ENCODE data around the gene PSG2.
"Not testable (repeated sequence)": the region's sequence is repeated elsewhere in the genome, so short reads cannot be mapped to it uniquely, and the experiment has no call there.

Gene PSG2

DNA sequence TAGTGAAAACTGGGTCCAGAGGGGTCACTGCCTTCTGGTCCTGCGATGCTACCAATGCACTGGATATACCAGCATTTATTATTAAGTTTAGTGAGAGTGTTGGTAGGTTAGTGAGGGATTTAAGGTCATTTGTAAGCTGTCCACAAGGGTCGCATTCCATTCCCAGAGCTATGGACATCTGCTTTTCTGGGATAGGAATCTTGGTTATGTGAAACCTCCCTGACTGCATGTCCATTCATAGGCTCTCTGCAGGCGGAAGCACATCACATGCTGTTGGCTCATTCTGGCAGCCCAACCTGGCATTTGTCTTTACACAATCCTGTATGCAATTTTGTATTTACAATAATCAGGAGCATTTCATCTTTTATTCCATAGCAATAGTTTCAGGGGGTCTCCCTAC, 21.2 kb downstream of the PSG2 start:
- H3K9ac ChIP-seq (ENCODE audit: low read depth, low read length); H3K27me3 ChIP-seq (ENCODE audit: control insufficient read depth, insufficient read depth, low read length); H3K4me3 ChIP-seq (ENCODE audit: low read depth, low read length); H3K36me3 ChIP-seq (ENCODE audit: control insufficient read depth, insufficient read depth, low read length); H3K4me1 ChIP-seq (ENCODE audit: control insufficient read depth, insufficient read depth, low read length); H3K9me3 ChIP-seq (ENCODE audit: control insufficient read depth, insufficient read depth, low read length): not testable (repeated sequence)

DNA sequence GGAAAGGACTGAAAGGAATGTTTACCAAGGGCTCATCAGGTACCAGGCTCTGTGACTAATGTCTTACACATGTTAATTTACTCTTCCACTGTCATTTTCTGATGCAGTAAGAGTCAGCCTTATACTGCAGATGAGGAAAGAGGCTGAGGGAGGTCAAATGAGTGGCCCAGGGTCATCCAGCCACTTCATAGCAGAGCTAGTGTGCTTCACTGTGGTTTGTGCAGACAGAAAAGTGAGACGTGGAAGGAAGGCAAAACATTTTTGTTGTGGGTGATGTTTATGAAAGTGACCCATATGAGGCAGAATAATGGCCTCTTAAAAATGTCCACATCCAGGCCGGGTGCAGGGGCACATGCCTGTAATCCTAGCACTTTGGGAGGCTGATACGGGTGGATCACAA, 22.2 kb downstream of the PSG2 start:
- not testable (repeated sequence) for H3K9me3 ChIP-seq (ENCODE audit: control insufficient read depth, insufficient read depth, low read length); H3K36me3 ChIP-seq (ENCODE audit: control insufficient read depth, insufficient read depth, low read length); H3K4me1 ChIP-seq (ENCODE audit: control insufficient read depth, insufficient read depth, low read length); H3K9ac ChIP-seq (ENCODE audit: low read depth, low read length); H3K4me3 ChIP-seq (ENCODE audit: low read depth, low read length); H3K27me3 ChIP-seq (ENCODE audit: control insufficient read depth, insufficient read depth, low read length)

DNA sequence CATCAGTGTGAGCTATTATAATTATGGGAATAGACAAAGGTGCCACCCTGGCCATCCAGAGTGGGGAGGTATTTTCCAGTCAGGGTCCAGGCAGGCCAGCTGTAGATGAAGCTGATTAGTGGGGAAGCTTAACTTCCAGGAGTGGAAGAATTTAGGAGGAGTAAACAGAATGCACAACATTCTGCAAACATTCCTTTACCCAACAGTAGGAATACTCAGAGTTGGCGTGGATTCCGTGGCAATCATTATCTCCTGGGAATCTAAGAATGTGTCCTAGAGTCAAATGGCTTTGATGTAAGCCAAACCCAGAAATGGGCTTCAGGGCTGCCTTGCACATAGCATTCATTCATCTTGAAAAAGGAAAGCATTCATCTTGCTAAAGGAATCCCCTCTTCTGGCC, 23.0 kb downstream of the PSG2 start:
- not testable (repeated sequence) for H3K36me3 ChIP-seq (ENCODE audit: control insufficient read depth, insufficient read depth, low read length); H3K27me3 ChIP-seq (ENCODE audit: control insufficient read depth, insufficient read depth, low read length); H3K4me1 ChIP-seq (ENCODE audit: control insufficient read depth, insufficient read depth, low read length); H3K9ac ChIP-seq (ENCODE audit: low read depth, low read length); H3K9me3 ChIP-seq (ENCODE audit: control insufficient read depth, insufficient read depth, low read length); H3K4me3 ChIP-seq (ENCODE audit: low read depth, low read length)

DNA sequence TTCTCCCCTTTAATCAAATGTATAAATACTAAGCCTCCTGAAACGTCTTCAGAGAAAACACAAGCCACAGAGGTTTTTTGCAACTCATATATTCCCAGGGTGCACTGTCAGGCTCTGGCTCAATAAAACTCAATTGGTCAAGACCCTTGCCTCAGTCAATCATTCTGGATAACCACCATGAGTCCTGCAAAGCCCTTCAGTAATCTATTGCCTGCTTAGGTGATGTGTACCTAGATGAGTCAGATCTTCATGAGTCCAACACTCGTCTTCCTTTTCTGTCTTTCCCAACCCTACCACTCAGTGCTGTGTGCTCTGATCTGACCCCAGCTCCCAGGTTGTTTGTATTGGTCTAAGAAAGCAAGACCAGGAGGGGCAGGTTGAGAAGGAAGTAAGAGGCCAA, 24.1 kb downstream of the PSG2 start:
- not testable (repeated sequence) for H3K9ac ChIP-seq (ENCODE audit: low read depth, low read length); H3K27me3 ChIP-seq (ENCODE audit: control insufficient read depth, insufficient read depth, low read length); H3K4me1 ChIP-seq (ENCODE audit: control insufficient read depth, insufficient read depth, low read length); H3K36me3 ChIP-seq (ENCODE audit: control insufficient read depth, insufficient read depth, low read length); H3K4me3 ChIP-seq (ENCODE audit: low read depth, low read length); H3K9me3 ChIP-seq (ENCODE audit: control insufficient read depth, insufficient read depth, low read length)

DNA sequence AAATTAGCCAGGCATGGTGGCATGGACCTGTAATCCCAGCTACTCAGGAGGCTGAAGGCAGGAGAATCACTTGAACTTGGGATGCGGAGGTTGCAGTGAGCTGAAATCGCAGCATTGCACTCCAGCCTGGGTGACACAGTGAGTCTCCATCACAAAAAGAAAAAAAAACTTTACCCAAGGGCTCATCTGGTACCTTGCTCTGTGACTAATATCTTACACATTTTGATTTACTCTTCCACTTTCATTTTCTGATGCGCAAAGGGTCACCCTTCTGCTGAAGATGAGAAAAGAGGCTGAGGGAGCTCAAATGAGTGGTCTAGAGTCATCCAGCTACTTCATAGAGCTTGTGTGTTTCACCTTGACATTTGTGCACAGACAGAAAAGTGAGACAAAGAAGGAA, 34.5 kb downstream of the PSG2 start:
- not testable (repeated sequence) for H3K36me3 ChIP-seq (ENCODE audit: control insufficient read depth, insufficient read depth, low read length); H3K9me3 ChIP-seq (ENCODE audit: control insufficient read depth, insufficient read depth, low read length)

DNA sequence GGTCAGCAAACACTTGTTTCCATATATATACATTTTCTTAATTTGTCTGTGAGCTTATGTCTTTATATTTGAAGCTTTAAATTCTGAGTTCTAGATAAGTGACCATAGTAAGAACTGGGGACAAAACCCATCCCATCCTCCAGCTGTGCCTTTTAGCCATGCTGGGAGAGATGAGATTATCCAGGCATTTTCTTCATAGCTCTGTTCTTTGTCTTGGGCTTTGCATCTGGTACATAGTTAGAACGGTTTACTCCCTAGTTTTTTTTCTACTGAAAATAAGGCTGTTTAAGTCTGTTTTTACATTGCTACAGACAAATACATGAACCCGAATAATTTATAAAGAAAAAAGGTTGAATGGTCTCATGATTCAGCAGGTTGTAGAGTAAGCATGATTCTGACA, 35.9 kb downstream of the PSG2 start:
- not testable (repeated sequence) for H3K9ac ChIP-seq (ENCODE audit: low read depth, low read length); H3K27me3 ChIP-seq (ENCODE audit: control insufficient read depth, insufficient read depth, low read length)

More for the DNA sequence above, 34.5 kb downstream of the PSG2 start:
- H3K9ac ChIP-seq (ENCODE audit: low read depth, low read length); H3K27me3 ChIP-seq (ENCODE audit: control insufficient read depth, insufficient read depth, low read length); H3K4me3 ChIP-seq (ENCODE audit: low read depth, low read length); H3K4me1 ChIP-seq (ENCODE audit: control insufficient read depth, insufficient read depth, low read length): not testable (repeated sequence)

DNA sequence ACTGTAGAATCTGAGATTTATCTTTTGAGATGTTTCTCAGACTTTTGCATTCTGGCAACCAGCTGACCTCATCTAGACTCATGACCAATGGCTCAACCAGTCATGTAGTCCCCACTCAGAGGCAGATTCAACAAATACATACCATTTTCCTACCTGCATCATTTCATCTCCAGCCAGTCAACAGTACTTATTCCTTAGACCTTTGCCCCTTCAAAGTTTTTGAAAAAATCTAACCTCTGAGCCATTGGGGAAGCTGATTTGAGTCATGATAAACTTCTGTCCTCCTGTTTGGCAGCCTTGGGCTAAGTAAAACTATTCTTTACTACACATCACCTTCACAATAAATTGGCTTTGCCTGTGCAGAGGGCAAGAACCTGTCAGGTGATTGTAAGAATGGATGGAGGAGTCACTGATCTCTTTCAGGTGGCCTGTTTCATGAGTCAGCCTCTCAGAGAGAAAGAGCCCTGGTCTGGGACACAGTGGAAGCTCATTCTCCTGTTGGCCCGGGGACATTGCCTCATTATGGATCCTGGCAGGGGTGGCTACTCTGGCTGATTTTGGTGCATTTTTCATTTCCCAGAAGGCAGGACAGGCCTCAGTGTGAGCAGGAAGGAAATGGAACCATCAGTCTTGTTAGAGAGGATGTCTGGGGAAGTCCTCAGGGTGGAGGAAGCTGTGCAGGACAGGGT, 38.9 kb downstream of the PSG2 start:
- not testable (repeated sequence) for H3K9ac ChIP-seq (ENCODE audit: low read depth, low read length)

More for the DNA sequence above, 35.9 kb downstream of the PSG2 start:
- H3K4me1 ChIP-seq (ENCODE audit: control insufficient read depth, insufficient read depth, low read length); H3K9me3 ChIP-seq (ENCODE audit: control insufficient read depth, insufficient read depth, low read length); H3K36me3 ChIP-seq (ENCODE audit: control insufficient read depth, insufficient read depth, low read length); H3K4me3 ChIP-seq (ENCODE audit: low read depth, low read length): not testable (repeated sequence)

DNA sequence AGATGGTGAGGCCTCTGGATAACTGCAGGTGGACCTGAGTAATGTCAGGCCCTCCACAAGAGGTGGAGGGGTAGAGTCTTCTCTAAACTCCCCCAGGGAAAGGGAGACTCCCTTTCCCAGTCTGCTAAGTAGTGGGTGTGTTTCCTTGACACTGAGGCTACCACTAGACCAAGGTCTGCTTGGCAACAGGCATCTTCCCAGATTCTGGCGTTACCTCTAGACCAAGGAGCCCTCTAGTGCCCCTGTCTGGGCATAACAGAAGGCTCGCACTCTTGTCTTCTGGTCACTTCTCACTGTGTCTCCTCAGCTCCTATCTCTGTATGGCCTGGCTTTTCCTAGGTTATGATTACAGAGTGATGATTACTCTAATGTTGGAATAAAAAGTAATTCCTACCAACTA, 50.9 kb downstream of the PSG2 start:
- H3K4me3 ChIP-seq (ENCODE audit: low read depth, low read length); H3K9ac ChIP-seq (ENCODE audit: low read depth, low read length); H3K27me3 ChIP-seq (ENCODE audit: control insufficient read depth, insufficient read depth, low read length); H3K36me3 ChIP-seq (ENCODE audit: control insufficient read depth, insufficient read depth, low read length); H3K4me1 ChIP-seq (ENCODE audit: control insufficient read depth, insufficient read depth, low read length); H3K9me3 ChIP-seq (ENCODE audit: control insufficient read depth, insufficient read depth, low read length): not testable (repeated sequence)

More for the DNA sequence above, 38.9 kb downstream of the PSG2 start:
- not testable (repeated sequence) for H3K9me3 ChIP-seq (ENCODE audit: control insufficient read depth, insufficient read depth, low read length); H3K4me3 ChIP-seq (ENCODE audit: low read depth, low read length); H3K36me3 ChIP-seq (ENCODE audit: control insufficient read depth, insufficient read depth, low read length); H3K27me3 ChIP-seq (ENCODE audit: control insufficient read depth, insufficient read depth, low read length); H3K4me1 ChIP-seq (ENCODE audit: control insufficient read depth, insufficient read depth, low read length)

DNA sequence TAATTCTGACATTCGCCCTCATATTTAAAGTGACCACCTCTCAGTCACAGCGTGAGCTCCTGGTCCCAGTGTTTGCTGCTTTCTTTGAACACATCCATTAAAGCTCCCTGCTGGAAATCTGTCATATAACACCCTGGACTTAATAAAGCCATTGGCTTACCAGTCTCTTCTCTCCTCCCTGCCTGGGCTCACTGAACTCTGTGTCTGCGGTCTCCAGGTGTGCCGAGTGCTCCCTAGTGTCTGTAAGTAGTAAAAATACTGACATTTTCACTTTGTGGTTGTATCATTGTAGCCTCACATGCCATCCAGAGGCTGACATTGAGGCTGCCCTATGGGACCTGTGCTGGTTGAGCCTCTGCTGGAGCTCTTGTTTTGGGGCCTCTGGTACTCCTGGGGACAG, 53.6 kb downstream of the PSG2 start:
- no peak overlapping the region for H3K4me3 ChIP-seq (ENCODE audit: low read depth, low read length)
- no peaks in the 10 kb centered on the region for H3K4me1 ChIP-seq (ENCODE audit: control insufficient read depth, insufficient read depth, low read length)
- no peaks in the 10 kb centered on the region for H3K36me3 ChIP-seq (ENCODE audit: control insufficient read depth, insufficient read depth, low read length)
- no peaks in the 10 kb centered on the region for H3K9me3 ChIP-seq (ENCODE audit: control insufficient read depth, insufficient read depth, low read length)
- H3K27me3 ChIP-seq (ENCODE audit: control insufficient read depth, insufficient read depth, low read length): no peaks in the 10 kb centered on the region
- H3K9ac ChIP-seq (ENCODE audit: low read depth, low read length): no peak overlapping the region

DNA sequence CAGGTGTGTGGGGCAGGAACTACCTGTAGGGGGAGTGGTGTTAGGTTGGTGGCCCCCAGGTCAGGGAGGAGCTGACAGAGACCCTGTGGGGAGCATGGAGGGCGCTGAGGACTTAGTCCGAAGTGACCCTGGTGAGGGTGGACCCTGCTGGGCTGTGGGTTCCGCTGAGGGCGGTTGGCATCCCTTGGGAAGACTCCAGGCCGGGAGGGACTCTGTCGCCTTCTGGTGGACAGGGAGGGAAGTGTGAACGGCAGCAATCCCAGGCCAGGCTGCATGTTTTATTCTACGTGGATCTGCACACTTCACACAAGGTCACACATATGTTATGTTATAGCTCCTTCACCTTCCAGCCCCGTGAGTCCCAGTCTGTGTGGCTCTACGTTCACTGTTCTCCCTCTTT, 54.5 kb downstream of the PSG2 start:
- H3K9me3 ChIP-seq (ENCODE audit: control insufficient read depth, insufficient read depth, low read length); H3K9ac ChIP-seq (ENCODE audit: low read depth, low read length); H3K36me3 ChIP-seq (ENCODE audit: control insufficient read depth, insufficient read depth, low read length); H3K4me1 ChIP-seq (ENCODE audit: control insufficient read depth, insufficient read depth, low read length); H3K27me3 ChIP-seq (ENCODE audit: control insufficient read depth, insufficient read depth, low read length); H3K4me3 ChIP-seq (ENCODE audit: low read depth, low read length): not testable (repeated sequence)

DNA sequence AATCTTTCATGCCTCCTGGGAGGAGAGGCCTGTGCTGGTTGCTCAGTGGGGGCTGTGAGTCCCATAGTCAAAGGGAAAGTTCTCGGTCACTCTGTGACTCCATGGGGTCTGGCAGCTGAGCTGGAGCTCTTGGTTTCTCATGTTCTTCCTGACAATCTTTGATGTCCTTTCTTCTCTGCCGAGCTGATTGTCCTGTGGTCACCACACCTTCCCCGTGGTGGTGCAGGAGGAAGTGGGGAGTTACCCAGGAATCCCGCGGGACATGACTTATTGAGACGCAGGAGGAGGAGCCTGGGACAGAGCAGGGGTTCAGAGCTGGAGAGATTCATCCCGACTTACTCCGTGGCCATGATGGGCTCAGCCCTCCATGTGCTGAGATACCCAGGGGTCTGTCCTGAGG, 55.4 kb downstream of the PSG2 start:
- H3K36me3 ChIP-seq (ENCODE audit: control insufficient read depth, insufficient read depth, low read length); H3K9me3 ChIP-seq (ENCODE audit: control insufficient read depth, insufficient read depth, low read length); H3K27me3 ChIP-seq (ENCODE audit: control insufficient read depth, insufficient read depth, low read length); H3K9ac ChIP-seq (ENCODE audit: low read depth, low read length); H3K4me3 ChIP-seq (ENCODE audit: low read depth, low read length); H3K4me1 ChIP-seq (ENCODE audit: control insufficient read depth, insufficient read depth, low read length): not testable (repeated sequence)

DNA sequence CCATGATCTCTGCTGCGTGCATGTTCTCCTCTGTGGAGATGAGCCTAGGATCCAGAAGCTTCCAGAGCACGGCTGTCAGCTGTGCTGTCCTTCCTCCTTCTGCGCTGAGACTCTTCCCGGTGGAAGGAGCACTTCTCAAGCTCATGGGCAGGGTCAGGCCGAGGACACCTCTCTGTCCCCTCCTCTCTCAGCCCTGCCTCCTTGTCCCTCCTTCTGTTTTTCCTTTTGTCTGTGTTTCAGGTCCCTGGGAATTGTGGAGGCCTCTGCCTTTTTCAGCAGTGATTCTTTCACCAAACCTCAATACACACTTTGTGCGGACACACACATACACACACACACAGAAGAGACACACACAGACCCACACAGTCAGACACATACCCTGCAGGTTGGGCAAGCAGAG, 56.1 kb downstream of the PSG2 start, which contains the start of gene PSG11:
TSS of gene PSG11 (minus strand) at position 101 of the 400 bp plus-strand sequence. CDS start at position 4, 97 bp downstream.
- H3K9ac ChIP-seq (ENCODE audit: low read depth, low read length); H3K27me3 ChIP-seq (ENCODE audit: control insufficient read depth, insufficient read depth, low read length); H3K9me3 ChIP-seq (ENCODE audit: control insufficient read depth, insufficient read depth, low read length); H3K4me1 ChIP-seq (ENCODE audit: control insufficient read depth, insufficient read depth, low read length); H3K36me3 ChIP-seq (ENCODE audit: control insufficient read depth, insufficient read depth, low read length); H3K4me3 ChIP-seq (ENCODE audit: low read depth, low read length): not testable (repeated sequence)

DNA sequence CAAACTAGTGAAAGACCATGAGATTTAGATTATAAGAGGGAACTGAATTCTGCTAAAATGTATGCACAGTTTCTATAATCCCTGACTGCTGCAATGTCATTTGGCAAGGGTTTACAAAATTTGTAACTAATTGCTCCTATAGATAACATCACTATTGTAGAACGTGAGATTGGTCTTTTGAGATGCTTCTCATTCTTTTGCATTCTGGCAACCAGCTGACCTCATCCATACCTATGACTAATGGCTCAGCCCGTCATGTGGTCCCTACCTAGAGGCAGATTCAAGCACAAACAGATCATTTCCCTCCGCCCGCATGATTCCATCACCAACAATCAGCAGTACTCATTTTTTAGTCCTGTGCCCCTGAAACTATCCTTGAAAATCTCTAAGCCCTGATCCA, 60.4 kb downstream of the PSG2 start:
- H3K9ac ChIP-seq (ENCODE audit: low read depth, low read length); H3K4me1 ChIP-seq (ENCODE audit: control insufficient read depth, insufficient read depth, low read length); H3K36me3 ChIP-seq (ENCODE audit: control insufficient read depth, insufficient read depth, low read length); H3K4me3 ChIP-seq (ENCODE audit: low read depth, low read length); H3K9me3 ChIP-seq (ENCODE audit: control insufficient read depth, insufficient read depth, low read length); H3K27me3 ChIP-seq (ENCODE audit: control insufficient read depth, insufficient read depth, low read length): not testable (repeated sequence)

All from iPS-15b (cell line).